ENCODE results near the gene CLMN.

GRCh38 chr14:95313190-95313589 lies 6.5 kb downstream of the CLMN start:
- TF ChIP-seq REST (IDR thresholded peaks at IDR 0.05; ENCODE audit: borderline replicate concordance in 1 of 2, low read depth in 1 of 2, low read length in 2 of 2) (no peak), ZNF501 (CRISPR knock-in tag; IDR thresholded peaks at IDR 0.05) (no peak), ZNF891 (CRISPR knock-in tag; IDR thresholded peaks at IDR 0.05) (no peak), USF2 (IDR thresholded peaks at IDR 0.05; ENCODE audit: low read depth, low read length) (no peak), USF2 (CRISPR knock-in tag; IDR thresholded peaks at IDR 0.05; ENCODE audit: borderline replicate concordance) (no peak), ZNF556 (CRISPR knock-in tag; IDR thresholded peaks at IDR 0.05; ENCODE audit: borderline replicate concordance) (no peak)

All from HepG2 (cell line).